Midbrain (tissue), 1 donor: ENCODE data around the gene NUDCD3.
"Not testable (repeated sequence)": the region's sequence is repeated elsewhere in the genome, so short reads cannot be mapped to it uniquely, and the experiment has no call there.

ENCODE experiments used
- DNase-seq: peaks from one replicate; lab custom pipeline; 2025; lab: John Stamatoyannopoulos, UW

NUDCD3 gene

DNA sequence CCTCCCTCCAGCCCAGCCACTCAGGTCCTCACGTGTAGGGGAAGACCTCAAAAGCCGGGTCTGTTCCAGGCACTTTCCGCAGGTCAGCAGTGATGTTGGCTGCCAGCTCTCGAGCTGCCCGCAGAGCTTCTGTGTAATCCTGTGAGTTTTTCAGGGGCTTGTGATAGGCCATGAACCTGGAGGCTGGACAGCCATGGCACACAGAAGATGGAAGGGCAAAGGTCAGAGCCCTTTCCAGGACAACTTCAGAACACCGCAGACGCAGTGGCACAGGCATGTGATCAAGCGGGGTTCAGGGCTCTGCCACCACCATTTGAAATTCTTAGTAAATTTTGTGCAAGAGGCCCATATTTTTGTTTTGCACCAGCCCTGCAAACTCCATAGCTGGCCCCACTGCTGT is 26.7 kb upstream of the NUDCD3 start:
- DNase-seq: no peak

DNA sequence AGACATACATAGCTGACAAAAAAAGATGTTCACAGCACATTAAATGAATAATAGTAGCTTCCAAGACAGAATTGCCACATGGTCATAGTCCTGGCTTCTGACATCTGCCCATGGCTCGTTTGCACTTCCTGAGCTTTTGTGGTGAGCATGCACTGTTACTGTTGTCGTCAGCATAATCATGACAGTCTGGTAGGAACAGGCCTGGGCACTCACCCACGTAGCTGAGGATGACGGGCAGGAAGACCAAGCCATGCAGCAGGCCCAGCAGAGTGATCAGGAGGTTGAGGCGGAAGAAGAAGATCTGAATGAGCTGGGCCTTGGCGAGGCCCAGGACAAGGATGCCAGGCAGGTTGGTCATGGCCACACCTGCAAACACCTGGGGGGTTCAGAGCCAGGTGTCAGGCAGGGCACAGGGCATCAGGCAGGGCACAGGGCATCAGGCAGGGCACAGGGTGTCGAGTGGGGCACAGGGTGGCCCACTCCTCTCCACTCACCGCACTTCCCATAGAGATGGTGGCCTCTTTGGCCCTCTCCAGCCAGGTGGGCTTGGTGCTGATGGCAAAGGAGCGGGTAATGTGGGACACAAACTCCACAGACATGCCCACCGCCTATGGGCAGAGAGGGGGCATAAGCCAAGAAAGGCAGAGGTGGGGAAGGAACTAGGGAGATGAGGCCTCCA is 25.3 kb upstream of the NUDCD3 start:
- DNase-seq: no peak

DNA sequence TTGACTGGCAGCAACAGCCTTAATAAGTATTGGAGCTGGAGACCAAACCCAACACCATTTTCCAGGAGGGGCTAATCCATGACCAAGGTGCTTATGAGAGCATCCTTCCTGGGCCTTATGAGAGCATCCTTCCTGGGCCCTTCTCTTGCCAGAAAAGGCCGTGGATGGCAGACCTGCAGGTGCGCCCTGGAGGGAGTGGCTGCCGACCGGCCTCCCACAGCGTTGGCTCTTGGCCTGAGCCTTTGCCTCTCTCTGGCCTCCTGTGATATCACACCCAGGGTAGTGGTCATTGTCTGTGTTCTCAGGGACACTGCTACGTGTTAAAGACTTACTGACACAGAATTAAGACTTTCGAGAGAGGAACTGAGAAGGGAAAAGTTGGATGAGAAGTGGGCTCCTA is 22.3 kb upstream of the NUDCD3 start:
- no peak for DNase-seq

- DNase-seq: no peak
These were observed 21.5 kb upstream of the NUDCD3 start for GRCh38 chr7:44511863-44512468.

DNA sequence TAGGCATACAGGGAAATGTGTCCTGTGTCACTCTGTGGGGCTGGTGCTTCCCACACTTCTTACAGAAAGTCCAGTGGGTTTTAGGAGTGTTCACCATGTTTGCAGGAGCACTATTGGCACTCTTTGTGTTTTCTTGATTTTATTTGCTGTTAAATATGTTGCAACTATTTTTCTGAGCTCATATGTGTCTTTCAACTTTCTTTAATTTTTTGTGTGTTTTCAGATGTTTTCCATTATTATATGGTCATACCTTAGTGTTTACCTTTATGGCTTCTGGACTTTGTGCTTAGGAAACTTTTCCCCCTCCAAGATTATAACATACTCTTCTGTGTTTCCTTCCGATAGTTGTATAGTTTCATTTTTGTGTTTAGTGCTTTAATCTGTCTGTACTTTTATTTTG is 20.8 kb upstream of the NUDCD3 start:
- no peak for DNase-seq

GRCh38 chr7:44508328-44509030 is 18.0 kb upstream of the NUDCD3 start:
- DNase-seq: no peak

- DNase-seq: not testable (repeated sequence)
These were observed 16.3 kb upstream of the NUDCD3 start for GRCh38 chr7:44506592-44507288.

- no peak for DNase-seq
These were observed 15.1 kb upstream of the NUDCD3 start for GRCh38 chr7:44505595-44505994.

DNA sequence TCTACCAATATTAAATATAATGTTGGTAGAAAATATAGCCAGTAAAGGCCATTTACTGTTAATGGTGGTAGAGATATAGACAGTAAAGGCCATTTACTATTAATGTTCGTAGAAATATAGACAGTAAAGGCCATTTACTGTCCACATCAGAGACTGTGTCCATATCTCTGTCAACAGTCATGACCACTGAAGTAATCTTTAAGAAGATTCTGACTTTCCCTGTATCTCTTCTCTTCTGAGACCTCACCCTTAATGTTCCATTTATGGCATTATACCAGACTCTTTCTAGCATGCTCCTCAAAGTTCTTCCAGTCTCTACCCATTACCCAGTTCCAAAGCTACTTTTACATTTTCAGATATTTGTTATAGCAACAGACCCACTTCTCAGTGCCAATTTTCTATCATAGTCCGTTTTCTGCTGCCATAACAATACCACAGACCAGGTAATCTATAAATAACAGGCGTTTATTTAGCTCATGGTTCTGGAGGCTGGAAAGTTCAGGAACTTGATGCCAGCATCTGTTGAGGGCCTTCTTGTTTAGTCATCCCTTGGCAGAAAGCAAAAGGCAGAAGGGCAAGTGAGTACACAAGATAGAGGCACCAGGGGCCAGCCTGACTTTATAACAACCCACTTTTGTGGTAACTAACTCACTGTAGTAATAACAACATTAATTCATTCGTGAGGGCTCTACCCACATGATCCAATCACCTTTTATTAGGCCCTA is 7.9 kb upstream of the NUDCD3 start:
- no peak for DNase-seq

DNA sequence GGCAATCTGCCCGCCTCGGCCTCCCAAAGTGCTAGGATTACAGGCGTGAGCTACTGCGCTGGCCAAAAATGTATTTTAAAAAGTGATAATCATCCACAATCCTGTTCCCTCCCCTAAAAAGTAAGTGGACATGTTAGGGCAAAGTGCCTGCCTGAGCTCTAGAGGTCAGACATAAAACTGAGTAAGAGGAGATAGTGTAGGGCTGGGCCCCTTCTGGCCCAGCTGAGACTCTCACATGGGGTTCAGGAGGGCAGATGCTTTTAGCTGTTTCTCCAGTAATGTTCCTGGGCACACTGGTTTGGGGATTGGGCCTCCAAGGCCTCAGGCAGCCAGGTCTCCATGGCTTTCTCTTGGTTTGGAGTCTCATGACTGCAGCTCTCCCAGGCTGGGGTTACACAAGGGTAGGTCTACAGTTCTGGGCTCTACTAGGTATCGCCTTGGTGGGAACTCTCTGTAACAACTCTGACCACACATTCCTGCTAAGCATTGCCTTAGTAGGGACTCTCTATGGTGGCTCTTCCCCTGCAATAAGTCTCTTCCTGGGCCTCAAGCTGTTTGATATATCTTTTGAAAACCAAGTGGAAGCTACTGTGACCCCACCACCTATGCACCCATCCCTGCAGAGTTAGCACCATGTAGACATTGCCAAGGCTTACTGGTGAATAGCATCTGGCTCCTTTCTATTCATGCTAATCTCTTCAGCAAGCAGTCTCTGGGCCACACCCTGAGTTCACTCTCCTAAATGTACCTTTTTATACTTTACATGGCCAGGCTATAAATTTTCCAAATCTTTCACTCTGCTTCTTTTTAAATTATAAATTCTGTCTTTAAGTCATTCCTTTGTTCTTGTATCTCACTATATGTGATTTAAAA is 6.9 kb upstream of the NUDCD3 start:
- no peak for DNase-seq

- no peak for DNase-seq
These were observed 5.9 kb upstream of the NUDCD3 start for GRCh38 chr7:44496385-44496784.

GRCh38 chr7:44494960-44495359 is 4.5 kb upstream of the NUDCD3 start:
- no peak for DNase-seq

DNA sequence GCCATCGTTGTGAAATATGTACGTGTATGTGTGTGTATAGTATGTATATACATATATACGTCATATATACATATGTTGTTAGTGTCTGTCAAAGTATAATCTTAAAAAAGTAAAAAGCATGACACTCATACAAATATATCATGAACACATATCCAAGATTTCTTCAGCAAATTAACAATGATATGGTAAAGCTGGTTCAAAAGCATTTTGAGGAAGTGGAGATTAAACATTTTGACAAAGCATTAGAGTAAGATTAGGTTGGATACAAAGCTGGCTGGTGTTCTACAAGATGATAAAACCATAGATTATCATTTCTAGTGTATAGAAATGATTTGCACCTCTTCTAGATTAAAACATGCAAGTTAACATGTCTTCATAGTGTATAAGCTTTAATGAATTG is 771 bp upstream of the NUDCD3 start:
- no peak for DNase-seq

DNA sequence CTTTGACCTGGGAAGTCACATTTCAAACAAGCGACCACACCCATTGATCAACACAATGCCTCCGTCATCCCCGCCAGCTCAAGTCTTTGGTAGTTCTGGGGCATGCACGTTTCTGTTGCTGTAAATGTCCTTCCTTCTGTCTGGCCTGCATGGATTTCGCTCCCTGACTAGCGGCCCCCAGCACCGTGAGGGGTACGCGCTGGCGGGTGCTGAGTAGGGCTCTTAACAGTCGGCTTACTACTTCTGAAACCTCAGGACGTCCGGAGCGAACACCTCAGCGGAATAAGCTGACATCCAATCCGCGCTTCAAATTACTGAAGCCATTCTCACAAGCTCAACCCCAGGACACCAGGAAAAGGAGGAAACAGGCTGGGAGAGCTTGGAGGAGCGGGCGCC is 505 bp downstream of the NUDCD3 start:
- no peak for DNase-seq

- DNase-seq: no peak
These were observed 1.5 kb downstream of the NUDCD3 start for GRCh38 chr7:44488955-44489354.

GRCh38 chr7:44486693-44487092 is 3.8 kb downstream of the NUDCD3 start:
- DNase-seq: no peak

- no peak for DNase-seq
These were observed 4.5 kb downstream of the NUDCD3 start for GRCh38 chr7:44486001-44486400.

DNA sequence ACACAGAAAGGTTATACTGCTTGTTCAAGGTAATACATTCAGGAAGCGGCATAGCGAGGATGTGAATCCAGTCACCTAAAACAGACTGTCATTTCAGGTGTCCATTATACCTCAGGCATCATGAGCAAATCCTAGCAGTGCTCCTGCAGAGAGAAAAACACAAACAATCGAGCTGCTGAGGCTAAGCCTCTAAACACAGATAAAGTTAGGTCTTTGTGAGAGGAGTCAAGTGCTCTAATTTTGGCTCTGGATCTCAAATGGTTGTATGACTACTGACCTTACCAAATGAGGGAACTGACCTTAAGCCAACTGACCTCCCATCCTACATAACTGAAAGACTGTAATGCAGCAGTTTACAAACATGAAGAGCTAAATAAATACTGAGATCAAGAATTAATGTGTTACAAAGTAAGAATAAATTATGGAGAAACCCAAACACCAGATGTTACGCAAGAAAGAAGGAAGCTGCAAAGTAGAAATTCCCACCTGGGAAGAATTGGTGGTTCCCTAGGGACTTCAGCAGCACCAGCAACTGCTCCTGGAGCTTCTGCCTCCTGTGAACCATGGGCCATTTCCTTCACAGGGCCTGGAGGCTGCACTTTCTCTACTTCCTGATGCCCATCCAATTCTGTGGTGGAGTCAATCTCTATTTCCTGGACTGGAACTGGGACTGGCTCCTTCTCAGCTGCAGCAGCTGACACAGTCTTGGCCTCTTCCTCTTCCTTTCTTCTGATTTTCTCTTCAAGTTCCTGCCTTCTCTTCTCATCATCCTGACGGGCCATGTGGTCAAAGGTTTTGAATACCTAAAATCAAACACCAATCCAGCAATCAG is 5.8 kb downstream of the NUDCD3 start:
- no peak for DNase-seq

- DNase-seq: no peak
These were observed 7.7 kb downstream of the NUDCD3 start for GRCh38 chr7:44482502-44483485.
